Measurements from ENCODE around the gene ORAI3. TPM values are rescaled to one million over a fixed set of nuclear protein-coding genes. Genes with fewer than 3 reads are reported as not detected.

Gene ORAI3
- polyA plus RNA-seq, 1 donor from 2014 or later = 7.3 TPM

DNA sequence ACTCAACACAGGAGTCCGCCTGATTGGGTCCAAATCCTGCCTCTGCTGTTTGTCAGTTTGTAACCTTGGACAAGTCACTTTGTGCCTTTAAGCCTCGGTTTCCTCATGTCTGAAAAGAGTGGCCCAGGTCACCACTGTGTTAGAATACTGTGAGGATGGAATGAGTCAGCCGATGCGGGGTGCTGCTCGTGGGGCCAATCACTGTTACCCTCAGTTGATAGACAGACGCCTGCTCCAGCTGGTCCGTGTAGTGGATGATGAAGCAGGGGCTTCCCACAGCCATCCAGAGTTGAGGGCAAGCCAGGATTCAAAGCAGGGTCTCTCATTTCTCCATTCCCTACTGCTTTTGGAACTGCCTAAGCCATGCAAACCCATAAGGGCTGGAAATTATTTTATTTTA is 19.7 kb upstream of the ORAI3 start:
- no peak overlapping the region for H3K4me2 ChIP-seq (ENCODE audit: low read length)
- no peak overlapping the region for H3K27ac ChIP-seq (ENCODE audit: low read length)
- H3F3A ChIP-seq (ENCODE audit: insufficient read depth, low read length, poor library complexity, severe bottlenecking) = no peaks in the 10 kb centered on the region
- TF ChIP-seq, protein P1, sequence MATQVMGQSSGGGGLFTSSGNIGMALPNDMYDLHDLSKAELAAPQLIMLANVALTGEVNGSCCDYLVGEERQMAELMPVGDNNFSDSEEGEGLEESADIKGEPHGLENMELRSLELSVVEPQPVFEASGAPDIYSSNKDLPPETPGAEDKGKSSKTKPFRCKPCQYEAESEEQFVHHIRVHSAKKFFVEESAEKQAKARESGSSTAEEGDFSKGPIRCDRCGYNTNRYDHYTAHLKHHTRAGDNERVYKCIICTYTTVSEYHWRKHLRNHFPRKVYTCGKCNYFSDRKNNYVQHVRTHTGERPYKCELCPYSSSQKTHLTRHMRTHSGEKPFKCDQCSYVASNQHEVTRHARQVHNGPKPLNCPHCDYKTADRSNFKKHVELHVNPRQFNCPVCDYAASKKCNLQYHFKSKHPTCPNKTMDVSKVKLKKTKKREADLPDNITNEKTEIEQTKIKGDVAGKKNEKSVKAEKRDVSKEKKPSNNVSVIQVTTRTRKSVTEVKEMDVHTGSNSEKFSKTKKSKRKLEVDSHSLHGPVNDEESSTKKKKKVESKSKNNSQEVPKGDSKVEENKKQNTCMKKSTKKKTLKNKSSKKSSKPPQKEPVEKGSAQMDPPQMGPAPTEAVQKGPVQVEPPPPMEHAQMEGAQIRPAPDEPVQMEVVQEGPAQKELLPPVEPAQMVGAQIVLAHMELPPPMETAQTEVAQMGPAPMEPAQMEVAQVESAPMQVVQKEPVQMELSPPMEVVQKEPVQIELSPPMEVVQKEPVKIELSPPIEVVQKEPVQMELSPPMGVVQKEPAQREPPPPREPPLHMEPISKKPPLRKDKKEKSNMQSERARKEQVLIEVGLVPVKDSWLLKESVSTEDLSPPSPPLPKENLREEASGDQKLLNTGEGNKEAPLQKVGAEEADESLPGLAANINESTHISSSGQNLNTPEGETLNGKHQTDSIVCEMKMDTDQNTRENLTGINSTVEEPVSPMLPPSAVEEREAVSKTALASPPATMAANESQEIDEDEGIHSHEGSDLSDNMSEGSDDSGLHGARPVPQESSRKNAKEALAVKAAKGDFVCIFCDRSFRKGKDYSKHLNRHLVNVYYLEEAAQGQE (IDR thresholded peaks at IDR 0.05; ENCODE audit: borderline replicate concordance) = no peak
- TF ChIP-seq EP300 (conservative IDR thresholded peaks at IDR 0.05; ENCODE audit: poor library complexity, severe bottlenecking) (no peak), EZH2 (IDR thresholded peaks at IDR 0.05; ENCODE audit: borderline replicate concordance, insufficient read depth, low read length, poor library complexity, severe bottlenecking) (no peak), SMC3 (conservative IDR thresholded peaks at IDR 0.05; ENCODE audit: poor library complexity) (no peak), TAF1 (IDR thresholded peaks at IDR 0.05; ENCODE audit: low read depth) (no peak), POLR2AphosphoS5 (IDR thresholded peaks at IDR 0.05) (no peak), MXI1 (conservative IDR thresholded peaks at IDR 0.05; ENCODE audit: poor library complexity, severe bottlenecking) (no peak), RAD21 (conservative IDR thresholded peaks at IDR 0.05) (no peak)
- TF ChIP-seq, protein P2, sequence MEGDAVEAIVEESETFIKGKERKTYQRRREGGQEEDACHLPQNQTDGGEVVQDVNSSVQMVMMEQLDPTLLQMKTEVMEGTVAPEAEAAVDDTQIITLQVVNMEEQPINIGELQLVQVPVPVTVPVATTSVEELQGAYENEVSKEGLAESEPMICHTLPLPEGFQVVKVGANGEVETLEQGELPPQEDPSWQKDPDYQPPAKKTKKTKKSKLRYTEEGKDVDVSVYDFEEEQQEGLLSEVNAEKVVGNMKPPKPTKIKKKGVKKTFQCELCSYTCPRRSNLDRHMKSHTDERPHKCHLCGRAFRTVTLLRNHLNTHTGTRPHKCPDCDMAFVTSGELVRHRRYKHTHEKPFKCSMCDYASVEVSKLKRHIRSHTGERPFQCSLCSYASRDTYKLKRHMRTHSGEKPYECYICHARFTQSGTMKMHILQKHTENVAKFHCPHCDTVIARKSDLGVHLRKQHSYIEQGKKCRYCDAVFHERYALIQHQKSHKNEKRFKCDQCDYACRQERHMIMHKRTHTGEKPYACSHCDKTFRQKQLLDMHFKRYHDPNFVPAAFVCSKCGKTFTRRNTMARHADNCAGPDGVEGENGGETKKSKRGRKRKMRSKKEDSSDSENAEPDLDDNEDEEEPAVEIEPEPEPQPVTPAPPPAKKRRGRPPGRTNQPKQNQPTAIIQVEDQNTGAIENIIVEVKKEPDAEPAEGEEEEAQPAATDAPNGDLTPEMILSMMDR (IDR thresholded peaks at IDR 0.05; ENCODE audit: poor library complexity, severe bottlenecking) = no peak
- no peak overlapping the region for H3K9ac ChIP-seq (ENCODE audit: low read length)
- no peaks in the 10 kb centered on the region for H3K27me3 ChIP-seq (ENCODE audit: insufficient read depth, low read depth, low read length)
- no peaks in the 10 kb centered on the region for H3K9me2 ChIP-seq (ENCODE audit: insufficient read depth, low read length)
- peaks cover 3% of the 10 kb centered on the region for H4K20me1 ChIP-seq (ENCODE audit: insufficient read depth)
- peaks cover 11% of the 10 kb centered on the region for H3K79me2 ChIP-seq (replicated peaks; ENCODE audit: insufficient read depth, low read length)
- H2AFZ ChIP-seq (ENCODE audit: low read depth, low read length) = no peak overlapping the region
- H3K4me3 ChIP-seq (ENCODE audit: low read length) = no peak overlapping the region
- no peaks in the 10 kb centered on the region for H3K36me3 ChIP-seq (ENCODE audit: insufficient read depth, low read length)
- H3K9me3 ChIP-seq (ENCODE audit: low read length) = no peaks in the 10 kb centered on the region

DNA sequence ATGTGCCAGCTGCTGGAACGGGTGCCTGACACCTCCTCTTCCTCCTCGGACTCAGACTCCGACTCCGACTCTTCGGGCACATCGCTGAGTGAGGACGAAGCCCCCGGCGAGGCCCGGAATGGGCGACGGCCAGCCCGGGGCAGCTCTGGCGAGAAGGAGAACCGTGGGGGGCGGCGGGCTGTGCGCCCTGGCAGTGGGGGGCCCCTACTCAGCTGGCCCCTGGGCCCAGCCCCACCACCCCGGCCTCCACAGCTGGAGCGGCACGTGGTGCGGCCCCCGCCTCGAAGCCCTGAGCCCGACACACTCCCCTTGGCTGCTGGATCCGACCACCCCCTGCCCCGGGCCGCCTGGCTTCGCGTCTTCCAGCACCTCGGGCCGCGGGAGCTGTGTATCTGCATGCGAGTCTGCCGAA is 18.7 kb upstream of the ORAI3 start:
- H3K9ac ChIP-seq (ENCODE audit: low read length) = no peak overlapping the region
- H3K9me2 ChIP-seq (ENCODE audit: insufficient read depth, low read length) = no peaks in the 10 kb centered on the region
- H3K4me2 ChIP-seq (ENCODE audit: low read length) = no peak overlapping the region
- no peaks in the 10 kb centered on the region for H3K36me3 ChIP-seq (ENCODE audit: insufficient read depth, low read length)
- no peak overlapping the region for H3K27ac ChIP-seq (ENCODE audit: low read length)
- no peaks in the 10 kb centered on the region for H3F3A ChIP-seq (ENCODE audit: insufficient read depth, low read length, poor library complexity, severe bottlenecking)
- H2AFZ ChIP-seq (ENCODE audit: low read depth, low read length) = no peak overlapping the region
- TF ChIP-seq TAF1 (IDR thresholded peaks at IDR 0.05; ENCODE audit: low read depth) = no peak
- no peak for TF ChIP-seq POLR2AphosphoS5 (IDR thresholded peaks at IDR 0.05)
- TF ChIP-seq SMC3 (conservative IDR thresholded peaks at IDR 0.05; ENCODE audit: poor library complexity) = no peak
- TF ChIP-seq, protein P2 (IDR thresholded peaks at IDR 0.05; ENCODE audit: poor library complexity, severe bottlenecking) = no peak
- TF ChIP-seq RAD21 (conservative IDR thresholded peaks at IDR 0.05) = no peak
- TF ChIP-seq, protein P1 (IDR thresholded peaks at IDR 0.05; ENCODE audit: borderline replicate concordance) = no peak
- TF ChIP-seq EZH2 (IDR thresholded peaks at IDR 0.05; ENCODE audit: borderline replicate concordance, insufficient read depth, low read length, poor library complexity, severe bottlenecking) = no peak
- no peak for TF ChIP-seq EP300 (conservative IDR thresholded peaks at IDR 0.05; ENCODE audit: poor library complexity, severe bottlenecking)
- no peak for TF ChIP-seq MXI1 (conservative IDR thresholded peaks at IDR 0.05; ENCODE audit: poor library complexity, severe bottlenecking)
- H4K20me1 ChIP-seq (ENCODE audit: insufficient read depth) = peaks cover 3% of the 10 kb centered on the region
- no peaks in the 10 kb centered on the region for H3K27me3 ChIP-seq (ENCODE audit: insufficient read depth, low read depth, low read length)
- H3K4me3 ChIP-seq (ENCODE audit: low read length) = no peak overlapping the region
- no peaks in the 10 kb centered on the region for H3K9me3 ChIP-seq (ENCODE audit: low read length)
- peaks cover under 1% of the 10 kb centered on the region for H3K79me2 ChIP-seq (replicated peaks; ENCODE audit: insufficient read depth, low read length)
